ENCODE results near the gene EP400.

- no peak for TF ChIP-seq EP300 (IDR thresholded peaks at IDR 0.05; ENCODE audit: borderline replicate concordance in 1 of 2, low read depth in 2 of 2, low read length in 2 of 2)
- no peak for TF ChIP-seq TCF12 (IDR thresholded peaks at IDR 0.05; ENCODE audit: low read depth, low read length)
Measured at GRCh38 chr12:132003846-132004245, 54.1 kb downstream of the EP400 start.

All from H1 (cell line).